Left lung (tissue), 10 donors: ENCODE results near the gene ALPL. TPM values are rescaled to one million over a fixed set of nuclear protein-coding genes. Genes with fewer than 3 reads are reported as not detected.

ENCODE experiments used
- ATAC-seq: fragments of 200-7000 bp; cut with Tn5 transposase; one replicate; pipeline ENCODE4 v1.9.1; 2020; ENCODE audit warnings: moderate library complexity
- DNase-seq, 4 donors: peaks; one replicate each; pipeline ENCODE4 v3.0.0-alpha.2; 2013 to 2020
- H3K27ac ChIP-seq, 2 donors: fragments of 200-600 bp; sonication (generic) in 1 of 2; one replicate each; pipeline versions ENCODE4 v1.5.0 to v1.8.0; 2020 to 2021
- H3K27me3 ChIP-seq, 2 donors: fragments of 200-600 bp; sonication (generic) in 1 of 2; one replicate each; pipeline versions ENCODE4 v1.5.0 to v1.8.0; 2020 to 2021
- H3K36me3 ChIP-seq, 2 donors: fragments of 200-600 bp; sonication (generic) in 1 of 2; one replicate each; pipeline versions ENCODE4 v1.5.0 to v1.8.0; 2020 to 2021
- H3K4me1 ChIP-seq, 2 donors: fragments of 200-600 bp; one replicate each; pipeline ENCODE4 v1.8.0; 2021
- H3K4me3 ChIP-seq, 2 donors: fragments of 200-600 bp; sonication (generic) in 1 of 2; one replicate each; pipeline versions ENCODE4 v1.5.0 to v1.8.0; 2020 to 2021; ENCODE audit warnings: mild to moderate bottlenecking in 1 of 2
- H3K9me3 ChIP-seq, 2 donors: fragments of 200-600 bp; sonication (generic) in 1 of 2; one replicate each; pipeline versions ENCODE4 v1.5.0 to v1.8.0; 2020 to 2021
- CTCF ChIP-seq, 2 donors: fragments of 200-600 bp; sonication (generic) in 1 of 2; IDR thresholded peaks; one replicate each; pipeline versions ENCODE4 v1.5.0 to v1.8.0; 2021; ENCODE audit warnings: antibody characterized with exemption in 2 of 2
- intact Hi-C, 2 donors: fragments of 100-400 bp; cut with DNase I; formaldehyde crosslinking; loops; one replicate each; pipeline versions ENCODE4 v1.11.2 to v1.14.2; 2022
- polyA plus RNA-seq, 6 donors: library from polyadenylated mRNA; unstranded; fragments of 120-200 nt; gene quantifications; one replicate each; pipeline ENCODE4 v1.2.1, GENCODE V29; 2013; ENCODE audit not compliant: insufficient read length in 6 of 6
- total RNA-seq, 2 donors: library from RNA; stranded (reverse); fragmentation: NEBNext Ultra II Directional; extraction: Animal tissue kit (Norgen Biotek cat#: 25700); gene quantifications; one replicate each; pipeline ENCODE4 v1.2.1, GENCODE V29; 2021
- donor health status: DM: no; HTN: yes; CAD: no.
- donor health status: DM: no; HTN: no; CAD: no.

Gene ALPL
- total and polyA plus RNA-seq, 8 donors: 1.0 to 198 (median 1.5) TPM

GRCh38 chr1:21597753-21598152 lies 88.5 kb downstream of the ALPL start:
- no peak for ATAC-seq
- DNase-seq: peak in 1 of 4 donors; percentile 62
- Histone ChIP-seq H3K9me3 (no peaks in the 10 kb centered on the region), H3K36me3 (no peaks in the 10 kb centered on the region), H3K4me3 (no peak overlapping the region), H3K4me1 (no peaks in the 10 kb centered on the region), H3K27ac (no peak overlapping the region), H3K27me3 (peaks cover 0 to 50% of the 10 kb centered on the region in 2 donors)
- intact Hi-C loops: loop anchor here in 1 of 2 donors (10.0 kb wide), 1 partner anchor 93 kb away; the partner anchor contains the start of gene ALPL
- no peak for TF ChIP-seq CTCF (IDR thresholded peaks at IDR 0.05)

- DNase-seq: no peak
- Histone ChIP-seq H3K27me3 (peaks cover 0 to 57% of the 10 kb centered on the region in 2 donors), H3K4me1 (no peaks in the 10 kb centered on the region), H3K4me3 (no peak overlapping the region), H3K36me3 (no peaks in the 10 kb centered on the region), H3K27ac (no peak overlapping the region), H3K9me3 (no peaks in the 10 kb centered on the region)
- no peak for ATAC-seq
- intact Hi-C loops: loop anchor here in 1 of 2 donors (10.0 kb wide), 1 partner anchor 94 kb away; the partner anchor contains the start of gene ALPL
- no peak for TF ChIP-seq CTCF (IDR thresholded peaks at IDR 0.05)
These were observed 89.2 kb downstream of the ALPL start for GRCh38 chr1:21598417-21598816.

- Histone ChIP-seq H3K4me1 (no peaks in the 10 kb centered on the region), H3K4me3 (no peak overlapping the region), H3K27ac (no peak overlapping the region), H3K27me3 (peaks cover 0 to 58% of the 10 kb centered on the region in 2 donors), H3K9me3 (no peaks in the 10 kb centered on the region), H3K36me3 (no peaks in the 10 kb centered on the region)
- TF ChIP-seq CTCF (IDR thresholded peaks at IDR 0.05): no peak
- intact Hi-C loops: loop anchor here in 1 of 2 donors (10.0 kb wide), 1 partner anchor 94 kb away; the partner anchor contains the start of gene ALPL
- no peak for ATAC-seq
- no peak for DNase-seq
These were observed 89.7 kb downstream of the ALPL start for GRCh38 chr1:21598904-21599303.

- no peak for TF ChIP-seq CTCF (IDR thresholded peaks at IDR 0.05)
- no peaks in the 10 kb centered on the region for H3K9me3 ChIP-seq
- H3K27ac ChIP-seq: no peak overlapping the region
- intact Hi-C loops: loop anchor here in 1 of 2 donors (10.0 kb wide), 1 partner anchor 95 kb away; the partner anchor contains the start of gene ALPL
- peaks cover 0 to 56% of the 10 kb centered on the region in 2 donors for H3K27me3 ChIP-seq
- DNase-seq: peak in 1 of 4 donors; percentile 72
- no peaks in the 10 kb centered on the region for H3K36me3 ChIP-seq
- ATAC-seq: no peak
- H3K4me3 ChIP-seq: no peak overlapping the region
- H3K4me1 ChIP-seq: no peaks in the 10 kb centered on the region
These were observed 90.2 kb downstream of the ALPL start for GRCh38 chr1:21599402-21599801.

GRCh38 chr1:21601278-21602048 lies 92.2 kb downstream of the ALPL start:
- Histone ChIP-seq H3K4me1 (no peaks in the 10 kb centered on the region), H3K9me3 (no peaks in the 10 kb centered on the region), H3K27me3 (peaks cover 0 to 40% of the 10 kb centered on the region in 2 donors), H3K4me3 (no peak overlapping the region), H3K36me3 (no peaks in the 10 kb centered on the region), H3K27ac (no peak overlapping the region)
- DNase-seq (no peak), ATAC-seq (no peak)
- intact Hi-C loops: no loop called here
- no peak for TF ChIP-seq CTCF (IDR thresholded peaks at IDR 0.05)
